SK-N-SH (cell line): ENCODE data around the gene CSTF2T.

Experiments
- CTCF ChIP-seq: fragments of 200-600 bp; sonication (generic); IDR thresholded peaks from 2 replicates; pipeline ENCODE4 v1.6.1; 2017; ENCODE audit warnings: antibody characterized with exemption, mild to moderate bottlenecking, moderate library complexity
- ELF1 ChIP-seq: IDR thresholded peaks from 2 replicates; pipeline ENCODE4 v1.4.0; 2012
- FOXJ3 ChIP-seq: sonication (generic); formaldehyde crosslinking; IDR thresholded peaks from 2 replicates; pipeline ENCODE4 v1.5.1; 2020; ENCODE audit warnings: mild to moderate bottlenecking, missing genetic modification reagents
- POLR2AphosphoS5 ChIP-seq: IDR thresholded peaks from 2 replicates; pipeline ENCODE4 v1.6.1; 2012; ENCODE audit warnings: low read depth, low read length
- RAD21 ChIP-seq: IDR thresholded peaks from 2 replicates; pipeline ENCODE4 v1.6.1; 2012; ENCODE audit warnings: mild to moderate bottlenecking, low read length
- TF ChIP-seq, protein P1 (sequence below): fragments of 150-350 bp; IDR thresholded peaks from 2 replicates; pipeline ENCODE4 v1.6.1; 2016; ENCODE audit warnings: mild to moderate bottlenecking, low read depth, low read length
- TF ChIP-seq, protein P2 (sequence below): IDR thresholded peaks from 2 replicates; pipeline ENCODE4 v1.4.0; 2012; ENCODE audit warnings: low read depth, borderline replicate concordance

DNA sequence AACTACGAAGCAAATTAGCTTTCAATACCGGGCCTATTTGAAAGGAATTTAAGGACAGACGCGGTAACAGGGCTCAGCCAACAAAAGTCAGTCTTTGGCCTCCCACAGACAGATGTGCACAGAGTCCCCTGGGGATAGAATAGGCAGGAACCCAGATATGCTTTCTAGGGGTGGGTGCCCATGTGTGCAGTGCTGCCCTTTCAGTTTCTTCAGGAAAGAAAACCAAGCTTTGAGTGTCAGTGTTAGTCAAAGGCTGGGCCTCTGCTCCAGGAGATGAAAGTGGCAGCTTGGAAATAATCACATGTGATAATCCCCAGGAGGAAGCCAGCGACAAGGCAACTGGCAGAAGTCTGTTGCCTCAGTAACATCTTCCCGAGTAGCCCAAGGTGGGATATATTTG, 43.8 kb upstream of the CSTF2T start:
- TF ChIP-seq FOXJ3 (CRISPR knock-in tag) (no peak), CTCF (no peak), POLR2AphosphoS5 (no peak), RAD21 (no peak), ELF1 (no peak)
- TF ChIP-seq, protein P1, sequence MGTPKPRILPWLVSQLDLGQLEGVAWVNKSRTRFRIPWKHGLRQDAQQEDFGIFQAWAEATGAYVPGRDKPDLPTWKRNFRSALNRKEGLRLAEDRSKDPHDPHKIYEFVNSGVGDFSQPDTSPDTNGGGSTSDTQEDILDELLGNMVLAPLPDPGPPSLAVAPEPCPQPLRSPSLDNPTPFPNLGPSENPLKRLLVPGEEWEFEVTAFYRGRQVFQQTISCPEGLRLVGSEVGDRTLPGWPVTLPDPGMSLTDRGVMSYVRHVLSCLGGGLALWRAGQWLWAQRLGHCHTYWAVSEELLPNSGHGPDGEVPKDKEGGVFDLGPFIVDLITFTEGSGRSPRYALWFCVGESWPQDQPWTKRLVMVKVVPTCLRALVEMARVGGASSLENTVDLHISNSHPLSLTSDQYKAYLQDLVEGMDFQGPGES, result no peak
- TF ChIP-seq, protein P2, sequence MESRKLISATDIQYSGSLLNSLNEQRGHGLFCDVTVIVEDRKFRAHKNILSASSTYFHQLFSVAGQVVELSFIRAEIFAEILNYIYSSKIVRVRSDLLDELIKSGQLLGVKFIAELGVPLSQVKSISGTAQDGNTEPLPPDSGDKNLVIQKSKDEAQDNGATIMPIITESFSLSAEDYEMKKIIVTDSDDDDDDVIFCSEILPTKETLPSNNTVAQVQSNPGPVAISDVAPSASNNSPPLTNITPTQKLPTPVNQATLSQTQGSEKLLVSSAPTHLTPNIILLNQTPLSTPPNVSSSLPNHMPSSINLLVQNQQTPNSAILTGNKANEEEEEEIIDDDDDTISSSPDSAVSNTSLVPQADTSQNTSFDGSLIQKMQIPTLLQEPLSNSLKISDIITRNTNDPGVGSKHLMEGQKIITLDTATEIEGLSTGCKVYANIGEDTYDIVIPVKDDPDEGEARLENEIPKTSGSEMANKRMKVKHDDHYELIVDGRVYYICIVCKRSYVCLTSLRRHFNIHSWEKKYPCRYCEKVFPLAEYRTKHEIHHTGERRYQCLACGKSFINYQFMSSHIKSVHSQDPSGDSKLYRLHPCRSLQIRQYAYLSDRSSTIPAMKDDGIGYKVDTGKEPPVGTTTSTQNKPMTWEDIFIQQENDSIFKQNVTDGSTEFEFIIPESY, result no peak
